Panc1 (cell line): ENCODE data around the gene DENND6B.

Experiments
- POLR2AphosphoS5 ChIP-seq: IDR thresholded peaks from 2 replicates; pipeline ENCODE4 v1.6.1; 2012; ENCODE audit warnings: mild to moderate bottlenecking, low read depth, low read length, moderate library complexity
- TF ChIP-seq, protein P1 (sequence below): fragments of 450-650 bp; IDR thresholded peaks from 2 replicates; pipeline ENCODE4 v1.5.1; 2017; ENCODE audit warnings: mild to moderate bottlenecking
- TF ChIP-seq, protein P2 (sequence below), 2 experiments: IDR thresholded peaks; 2 replicates each; pipeline ENCODE4 v1.6.1; 2011 to 2012; ENCODE audit warnings: low read depth in 2 of 2, control low read depth in 1 of 2, low read length in 1 of 2, mild to moderate bottlenecking in 1 of 2, moderate library complexity in 1 of 2; ENCODE audit not compliant: insufficient read depth in 1 of 2

DNA sequence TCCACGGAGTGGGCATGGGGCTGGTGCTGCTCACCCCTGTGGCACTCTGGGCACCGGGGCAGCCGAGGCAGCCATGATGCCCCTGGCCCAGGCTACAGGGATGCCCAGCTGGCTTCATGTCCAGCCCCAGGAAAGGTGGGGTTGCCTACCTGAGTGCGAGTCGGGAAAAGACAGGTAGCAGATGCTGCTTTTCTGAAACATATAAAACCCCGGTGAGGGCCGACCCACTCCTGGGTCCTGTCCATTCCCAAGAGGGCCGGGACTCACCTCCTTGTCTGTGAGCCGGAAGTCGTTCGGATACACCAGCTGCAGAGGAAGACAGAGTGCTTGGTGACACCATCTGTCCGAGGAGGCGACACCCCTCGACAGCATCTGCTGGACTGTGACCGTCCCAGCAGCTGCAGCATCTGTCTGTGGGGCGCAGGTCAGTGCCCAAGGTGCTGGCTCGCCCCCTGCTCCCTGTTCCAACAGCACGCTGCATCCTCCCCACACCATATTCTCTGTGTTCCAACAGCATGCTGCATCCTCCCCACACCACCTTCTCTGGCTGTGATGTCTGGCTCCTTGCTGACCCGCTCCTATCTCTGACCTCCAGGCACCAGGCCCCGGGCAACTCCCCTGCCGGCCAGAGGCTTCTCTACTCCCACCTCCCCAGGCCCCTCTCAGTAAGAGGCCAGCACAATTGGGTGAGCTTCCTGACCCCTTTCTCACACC, 8.0 kb downstream of the DENND6B start:
- TF ChIP-seq, protein P1, sequence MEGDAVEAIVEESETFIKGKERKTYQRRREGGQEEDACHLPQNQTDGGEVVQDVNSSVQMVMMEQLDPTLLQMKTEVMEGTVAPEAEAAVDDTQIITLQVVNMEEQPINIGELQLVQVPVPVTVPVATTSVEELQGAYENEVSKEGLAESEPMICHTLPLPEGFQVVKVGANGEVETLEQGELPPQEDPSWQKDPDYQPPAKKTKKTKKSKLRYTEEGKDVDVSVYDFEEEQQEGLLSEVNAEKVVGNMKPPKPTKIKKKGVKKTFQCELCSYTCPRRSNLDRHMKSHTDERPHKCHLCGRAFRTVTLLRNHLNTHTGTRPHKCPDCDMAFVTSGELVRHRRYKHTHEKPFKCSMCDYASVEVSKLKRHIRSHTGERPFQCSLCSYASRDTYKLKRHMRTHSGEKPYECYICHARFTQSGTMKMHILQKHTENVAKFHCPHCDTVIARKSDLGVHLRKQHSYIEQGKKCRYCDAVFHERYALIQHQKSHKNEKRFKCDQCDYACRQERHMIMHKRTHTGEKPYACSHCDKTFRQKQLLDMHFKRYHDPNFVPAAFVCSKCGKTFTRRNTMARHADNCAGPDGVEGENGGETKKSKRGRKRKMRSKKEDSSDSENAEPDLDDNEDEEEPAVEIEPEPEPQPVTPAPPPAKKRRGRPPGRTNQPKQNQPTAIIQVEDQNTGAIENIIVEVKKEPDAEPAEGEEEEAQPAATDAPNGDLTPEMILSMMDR = no peak
- TF ChIP-seq, protein P2, sequence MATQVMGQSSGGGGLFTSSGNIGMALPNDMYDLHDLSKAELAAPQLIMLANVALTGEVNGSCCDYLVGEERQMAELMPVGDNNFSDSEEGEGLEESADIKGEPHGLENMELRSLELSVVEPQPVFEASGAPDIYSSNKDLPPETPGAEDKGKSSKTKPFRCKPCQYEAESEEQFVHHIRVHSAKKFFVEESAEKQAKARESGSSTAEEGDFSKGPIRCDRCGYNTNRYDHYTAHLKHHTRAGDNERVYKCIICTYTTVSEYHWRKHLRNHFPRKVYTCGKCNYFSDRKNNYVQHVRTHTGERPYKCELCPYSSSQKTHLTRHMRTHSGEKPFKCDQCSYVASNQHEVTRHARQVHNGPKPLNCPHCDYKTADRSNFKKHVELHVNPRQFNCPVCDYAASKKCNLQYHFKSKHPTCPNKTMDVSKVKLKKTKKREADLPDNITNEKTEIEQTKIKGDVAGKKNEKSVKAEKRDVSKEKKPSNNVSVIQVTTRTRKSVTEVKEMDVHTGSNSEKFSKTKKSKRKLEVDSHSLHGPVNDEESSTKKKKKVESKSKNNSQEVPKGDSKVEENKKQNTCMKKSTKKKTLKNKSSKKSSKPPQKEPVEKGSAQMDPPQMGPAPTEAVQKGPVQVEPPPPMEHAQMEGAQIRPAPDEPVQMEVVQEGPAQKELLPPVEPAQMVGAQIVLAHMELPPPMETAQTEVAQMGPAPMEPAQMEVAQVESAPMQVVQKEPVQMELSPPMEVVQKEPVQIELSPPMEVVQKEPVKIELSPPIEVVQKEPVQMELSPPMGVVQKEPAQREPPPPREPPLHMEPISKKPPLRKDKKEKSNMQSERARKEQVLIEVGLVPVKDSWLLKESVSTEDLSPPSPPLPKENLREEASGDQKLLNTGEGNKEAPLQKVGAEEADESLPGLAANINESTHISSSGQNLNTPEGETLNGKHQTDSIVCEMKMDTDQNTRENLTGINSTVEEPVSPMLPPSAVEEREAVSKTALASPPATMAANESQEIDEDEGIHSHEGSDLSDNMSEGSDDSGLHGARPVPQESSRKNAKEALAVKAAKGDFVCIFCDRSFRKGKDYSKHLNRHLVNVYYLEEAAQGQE (IDR thresholded peaks at IDR 0.05; ENCODE audit: insufficient read depth in 1 of 2, low read depth in 2 of 2, low read length in 1 of 2) = no peak
- no peak for TF ChIP-seq POLR2AphosphoS5
